ENCODE results near the gene ITGB5. TPM values are rescaled to one million over a fixed set of nuclear protein-coding genes. Genes with fewer than 3 reads are reported as not detected.

Gene ITGB5
- polyA plus RNA-seq, 2 of the 4 experiments (the other 2 are of a cell fraction), result 201 to 260 TPM

- Histone ChIP-seq H3K4me3 (no peak overlapping the region), H3K27ac (no peak overlapping the region), H3K9me3 (no peaks in the 10 kb centered on the region), H3K4me2 (no peak overlapping the region), H3K4me1 (no peaks in the 10 kb centered on the region)
- peak in 1 of 2 experiments; percentile 32; a peak in 3 of 6 replicates for ATAC-seq
- WGBS (ENCODE audit: missing lambda C conversion rate), result 34% methylated on average over 2 of the region's 2 CpGs
- no peak for DNase-seq (ENCODE audit: low read depth in 1 of 2, low spot score in 1 of 2)
- CTCF ChIA-PET, result interaction anchor here (0.6 to 3.1 kb wide), 3 partner anchors 18 to 643 kb away, joined by 4 to 24 read pairs (median 10); no protein-coding TSS in a partner anchor
- TF ChIP-seq CBX8 (IDR thresholded peaks at IDR 0.05), result no peak
- no peak for TF ChIP-seq TP53 (CRISPR knock-in tag; IDR thresholded peaks at IDR 0.05)
- TF ChIP-seq EHMT2 (IDR thresholded peaks at IDR 0.05; ENCODE audit: low read depth), result no peak
- TF ChIP-seq CBX2 (IDR thresholded peaks at IDR 0.05; ENCODE audit: borderline replicate concordance, low read depth), result no peak
- TF ChIP-seq, protein P1, sequence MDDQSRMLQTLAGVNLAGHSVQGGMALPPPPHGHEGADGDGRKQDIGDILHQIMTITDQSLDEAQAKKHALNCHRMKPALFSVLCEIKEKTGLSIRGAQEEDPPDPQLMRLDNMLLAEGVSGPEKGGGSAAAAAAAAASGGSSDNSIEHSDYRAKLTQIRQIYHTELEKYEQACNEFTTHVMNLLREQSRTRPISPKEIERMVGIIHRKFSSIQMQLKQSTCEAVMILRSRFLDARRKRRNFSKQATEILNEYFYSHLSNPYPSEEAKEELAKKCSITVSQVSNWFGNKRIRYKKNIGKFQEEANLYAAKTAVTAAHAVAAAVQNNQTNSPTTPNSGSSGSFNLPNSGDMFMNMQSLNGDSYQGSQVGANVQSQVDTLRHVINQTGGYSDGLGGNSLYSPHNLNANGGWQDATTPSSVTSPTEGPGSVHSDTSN (IDR thresholded peaks at IDR 0.05), result no peak
- TF ChIP-seq CHD4 (IDR thresholded peaks at IDR 0.05; ENCODE audit: borderline replicate concordance), result no peak
- POLR2A ChIA-PET, result no interaction called here
- FAIRE-seq, result no peak
Observed at GRCh38 chr3:124919756-124920155, 32.6 kb upstream of the ITGB5 start.

GRCh38 chr3:124918524-124918923 is 31.4 kb upstream of the ITGB5 start:
- POLR2A ChIA-PET, result no interaction called here

GRCh38 chr3:124916837-124917409 is 29.8 kb upstream of the ITGB5 start:
- no peaks in the 10 kb centered on the region for H3K4me1 ChIP-seq
- CTCF ChIA-PET, result interaction anchor here (0.8 to 3.1 kb wide), 6 partner anchors 10 to 156 kb away, joined by 3 to 24 read pairs (median 10); no protein-coding TSS in a partner anchor
- 84% methylated on average over 8 of the region's 8 CpGs for WGBS (ENCODE audit: missing lambda C conversion rate)

More at GRCh38 chr3:124918524-124918923, 31.4 kb upstream of the ITGB5 start:
- TF ChIP-seq HOXB5 (CRISPR knock-in tag; IDR thresholded peaks at IDR 0.05) (no peak), MAFK (IDR thresholded peaks at IDR 0.05; ENCODE audit: partially characterized antibody) (no peak), HOXB13 (CRISPR knock-in tag; IDR thresholded peaks at IDR 0.05; ENCODE audit: low read depth) (no peak)
- 98% methylated on average over 2 of the region's 2 CpGs for WGBS (ENCODE audit: missing lambda C conversion rate)
- no peaks in the 10 kb centered on the region for H3K9me3 ChIP-seq
- H3K4me3 ChIP-seq, result no peak overlapping the region
- H3K4me1 ChIP-seq, result no peaks in the 10 kb centered on the region
- FAIRE-seq (no peak), ATAC-seq (no peak), DNase-seq (ENCODE audit: low read depth in 1 of 2, low spot score in 1 of 2) (no peak)
- CTCF ChIA-PET, result interaction anchor here (0.6 to 3.1 kb wide), 8 partner anchors 9 to 1694 kb away, joined by 3 to 24 read pairs (median 6); no protein-coding TSS in a partner anchor
- H3K4me2 ChIP-seq, result no peak overlapping the region
- no peak overlapping the region for H3K27ac ChIP-seq

More at GRCh38 chr3:124916837-124917409, 29.8 kb upstream of the ITGB5 start:
- TF ChIP-seq HOXA7 (CRISPR knock-in tag; IDR thresholded peaks at IDR 0.05) (no peak), TP53 (CRISPR knock-in tag; IDR thresholded peaks at IDR 0.05) (no peak), SMC3 (IDR thresholded peaks at IDR 0.05) (no peak), ZC3H11A (IDR thresholded peaks at IDR 0.05) (no peak), JUNB (IDR thresholded peaks at IDR 0.05) (no peak), MAFK (IDR thresholded peaks at IDR 0.05; ENCODE audit: partially characterized antibody) (no peak), GATA3 (IDR thresholded peaks at IDR 0.05; ENCODE audit: borderline replicate concordance) (no peak), ATOH8 (CRISPR knock-in tag; IDR thresholded peaks at IDR 0.05; ENCODE audit: low read depth) (no peak), KDM5A (IDR thresholded peaks at IDR 0.05) (no peak)
- TF ChIP-seq, protein P2, sequence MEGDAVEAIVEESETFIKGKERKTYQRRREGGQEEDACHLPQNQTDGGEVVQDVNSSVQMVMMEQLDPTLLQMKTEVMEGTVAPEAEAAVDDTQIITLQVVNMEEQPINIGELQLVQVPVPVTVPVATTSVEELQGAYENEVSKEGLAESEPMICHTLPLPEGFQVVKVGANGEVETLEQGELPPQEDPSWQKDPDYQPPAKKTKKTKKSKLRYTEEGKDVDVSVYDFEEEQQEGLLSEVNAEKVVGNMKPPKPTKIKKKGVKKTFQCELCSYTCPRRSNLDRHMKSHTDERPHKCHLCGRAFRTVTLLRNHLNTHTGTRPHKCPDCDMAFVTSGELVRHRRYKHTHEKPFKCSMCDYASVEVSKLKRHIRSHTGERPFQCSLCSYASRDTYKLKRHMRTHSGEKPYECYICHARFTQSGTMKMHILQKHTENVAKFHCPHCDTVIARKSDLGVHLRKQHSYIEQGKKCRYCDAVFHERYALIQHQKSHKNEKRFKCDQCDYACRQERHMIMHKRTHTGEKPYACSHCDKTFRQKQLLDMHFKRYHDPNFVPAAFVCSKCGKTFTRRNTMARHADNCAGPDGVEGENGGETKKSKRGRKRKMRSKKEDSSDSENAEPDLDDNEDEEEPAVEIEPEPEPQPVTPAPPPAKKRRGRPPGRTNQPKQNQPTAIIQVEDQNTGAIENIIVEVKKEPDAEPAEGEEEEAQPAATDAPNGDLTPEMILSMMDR (IDR thresholded peaks at IDR 0.05), result no peak
- TF ChIP-seq, protein P1 (IDR thresholded peaks at IDR 0.05), result no peak
- H3K27ac ChIP-seq, result no peak overlapping the region
- no peak for DNase-seq (ENCODE audit: low read depth in 1 of 2, low spot score in 1 of 2)
- H3K4me3 ChIP-seq, result no peak overlapping the region
- no peak for ATAC-seq
- POLR2A ChIA-PET, result no interaction called here
- H3K9me3 ChIP-seq, result no peaks in the 10 kb centered on the region
- no peak overlapping the region for H3K4me2 ChIP-seq
- FAIRE-seq, result no peak
